HG03066 (cell line): Measurements from ENCODE around the gene CADM2.
"Not testable (repeated sequence)": the region's sequence is repeated elsewhere in the genome, so short reads cannot be mapped to it uniquely, and the experiment has no call there.

Experiments
- ATAC-seq: cut with Tn5 transposase; IDR thresholded peaks from one replicate; pipeline ENCODE4 v1.9.1; 2021; ENCODE audit warnings: low read depth; ENCODE audit not compliant: unreplicated experiment

Gene CADM2

GRCh38 chr3:85864896-85865295 is 906.1 kb downstream of the CADM2 start:
- no peak for ATAC-seq

GRCh38 chr3:85867072-85867471 is 908.3 kb downstream of the CADM2 start:
- ATAC-seq, result no peak

GRCh38 chr3:85875589-85875988 is 916.8 kb downstream of the CADM2 start:
- ATAC-seq, result no peak

GRCh38 chr3:85877631-85878030 is 918.8 kb downstream of the CADM2 start:
- ATAC-seq, result no peak

GRCh38 chr3:85881833-85882393 is 923.1 kb downstream of the CADM2 start:
- no peak for ATAC-seq

GRCh38 chr3:85890043-85890555 is 931.3 kb downstream of the CADM2 start:
- no peak for ATAC-seq

GRCh38 chr3:85903434-85903833 is 944.6 kb downstream of the CADM2 start:
- no peak for ATAC-seq

GRCh38 chr3:85912980-85913379 is 954.2 kb downstream of the CADM2 start:
- no peak for ATAC-seq

GRCh38 chr3:85922374-85922773 is 963.6 kb downstream of the CADM2 start:
- ATAC-seq, result no peak

- no peak for ATAC-seq
Measured at GRCh38 chr3:85930718-85931117, 971.9 kb downstream of the CADM2 start.

GRCh38 chr3:85933326-85933725 is 974.5 kb downstream of the CADM2 start:
- no peak for ATAC-seq

- ATAC-seq, result no peak
Measured at GRCh38 chr3:85935171-85935570, 976.4 kb downstream of the CADM2 start.

GRCh38 chr3:85939074-85939482 is 980.3 kb downstream of the CADM2 start:
- ATAC-seq, result no peak

- no peak for ATAC-seq
Measured at GRCh38 chr3:85950435-85950834, 991.6 kb downstream of the CADM2 start.

- ATAC-seq, result no peak
Measured at GRCh38 chr3:85960793-85961192, 1002.0 kb downstream of the CADM2 start.

- no peak for ATAC-seq
Measured at GRCh38 chr3:85977615-85978338, 1019.0 kb downstream of the CADM2 start.

- no peak for ATAC-seq
Measured at GRCh38 chr3:85979034-85979433, 1020.2 kb downstream of the CADM2 start.

GRCh38 chr3:85989581-85989980 is 1030.8 kb downstream of the CADM2 start:
- ATAC-seq, result not testable (repeated sequence)

GRCh38 chr3:86029590-86029989 is 1070.8 kb downstream of the CADM2 start:
- ATAC-seq, result no peak

GRCh38 chr3:86037916-86038315 is 1079.1 kb downstream of the CADM2 start:
- no peak for ATAC-seq

- ATAC-seq, result no peak
Measured at GRCh38 chr3:86046436-86047136, 1087.8 kb downstream of the CADM2 start.

GRCh38 chr3:86047161-86047560 is 1088.4 kb downstream of the CADM2 start:
- no peak for ATAC-seq
